ENCODE results near the gene NT5E. TPM values are rescaled to one million over a fixed set of nuclear protein-coding genes. Genes with fewer than 3 reads are reported as not detected.

The NT5E gene
- total RNA-seq, 1 donor from 2014 or later, result 15.4 TPM

Other genes starting within 250 kb of the NT5E start
- 57.5 and 59.7 TPM in 2 replicates for gene SNX14, start 143.8 kb downstream of the NT5E start, total RNA-seq
- gene SYNCRIP, start 192.8 kb downstream of the NT5E start, total RNA-seq, result 197 TPM in 2 replicates